ENCODE measurements around the gene CNTNAP1.

DNA sequence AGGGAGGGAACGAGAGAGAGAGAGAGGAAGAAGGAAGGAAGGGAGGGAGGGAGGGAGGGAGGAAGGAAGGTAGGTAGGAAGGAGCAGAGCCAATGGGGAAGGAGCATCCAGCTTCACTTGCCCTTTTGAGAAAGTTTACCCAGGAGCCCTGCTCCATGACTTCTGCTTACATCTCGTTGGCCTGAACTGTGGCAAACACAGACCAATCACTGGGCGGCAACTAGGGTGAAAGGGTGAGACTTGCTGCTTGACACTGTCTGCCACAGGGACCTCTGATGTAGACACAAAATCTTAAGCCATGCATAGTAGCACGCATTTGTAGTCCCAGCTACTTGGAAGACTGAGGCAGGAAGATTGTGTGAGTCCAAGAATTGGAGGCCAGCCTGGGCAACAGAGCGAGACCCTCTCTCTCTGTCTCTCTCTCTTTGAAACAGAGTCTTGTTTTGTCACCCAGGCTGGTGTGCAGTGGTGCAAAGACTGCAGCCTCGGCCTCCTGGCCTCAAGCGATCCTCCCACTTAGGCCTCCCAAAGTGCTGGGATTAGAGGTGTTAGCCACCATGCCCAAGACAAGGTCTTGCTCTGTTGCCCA lies 42.7 kb upstream of the CNTNAP1 start:
- TF ChIP-seq CTCF (IDR thresholded peaks at IDR 0.05), result no peak
- no peak for TF ChIP-seq EP300 (IDR thresholded peaks at IDR 0.05; ENCODE audit: low read depth)

Data from transverse colon (tissue), 3 donors.